Right lobe of liver (tissue), 4 donors: ENCODE results near the gene GALNT2.

ENCODE experiments used
- POLR2A ChIP-seq: fragments of 450-650 bp; IDR thresholded peaks from one replicate; pipeline ENCODE4 v1.6.1; 2017; ENCODE audit warnings: antibody characterized with exemption, mild to moderate bottlenecking
- TF ChIP-seq, protein P1 (sequence below), 4 donors: fragments of 200-600 bp in 3 of 4; fragments of 450-650 bp in 1 of 4; IDR thresholded peaks; one replicate each; pipeline versions ENCODE4 v1.5.1 to v1.8.0; 2016 to 2022; ENCODE audit warnings: antibody characterized with exemption in 4 of 4, mild to moderate bottlenecking in 2 of 4
- donor health status: DM: no; HTN: no; CAD: no.
- donor health status: DM: no; HTN: no; CAD: no.
- donor health status: DM: no; HTN: yes; CAD: no.

DNA sequence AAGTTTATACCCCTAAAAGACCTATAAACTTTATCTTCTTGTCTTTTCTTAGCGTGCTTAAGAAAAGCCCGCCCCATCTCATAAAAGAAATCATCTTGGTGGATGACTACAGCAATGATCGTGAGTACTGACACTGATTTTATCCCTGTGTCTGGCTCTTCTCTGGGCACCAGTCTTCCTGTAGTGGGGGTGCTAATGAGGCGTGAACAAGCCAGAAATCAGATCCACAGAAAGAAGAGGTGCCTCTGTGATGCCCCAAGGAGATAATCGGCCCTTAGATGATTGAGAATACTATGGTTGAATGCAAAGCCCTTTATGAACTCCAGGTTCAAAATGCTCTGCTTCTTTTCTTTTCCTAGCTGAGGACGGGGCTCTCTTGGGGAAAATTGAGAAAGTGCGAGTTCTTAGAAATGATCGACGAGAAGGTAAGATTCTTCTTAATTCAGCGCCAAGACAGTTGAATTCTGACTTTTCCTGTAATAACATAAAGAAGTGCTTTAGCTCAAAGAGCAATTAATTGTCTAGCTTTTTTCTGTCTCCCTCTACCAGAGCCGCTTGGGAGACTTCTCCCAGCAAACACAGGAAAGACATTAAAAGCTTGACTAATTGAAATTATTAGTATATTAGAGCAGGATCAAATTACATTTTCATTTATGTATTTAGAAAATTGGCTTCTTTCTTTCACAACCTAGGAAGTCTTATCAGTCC, 169.4 kb downstream of the GALNT2 start:
- TF ChIP-seq, protein P1, sequence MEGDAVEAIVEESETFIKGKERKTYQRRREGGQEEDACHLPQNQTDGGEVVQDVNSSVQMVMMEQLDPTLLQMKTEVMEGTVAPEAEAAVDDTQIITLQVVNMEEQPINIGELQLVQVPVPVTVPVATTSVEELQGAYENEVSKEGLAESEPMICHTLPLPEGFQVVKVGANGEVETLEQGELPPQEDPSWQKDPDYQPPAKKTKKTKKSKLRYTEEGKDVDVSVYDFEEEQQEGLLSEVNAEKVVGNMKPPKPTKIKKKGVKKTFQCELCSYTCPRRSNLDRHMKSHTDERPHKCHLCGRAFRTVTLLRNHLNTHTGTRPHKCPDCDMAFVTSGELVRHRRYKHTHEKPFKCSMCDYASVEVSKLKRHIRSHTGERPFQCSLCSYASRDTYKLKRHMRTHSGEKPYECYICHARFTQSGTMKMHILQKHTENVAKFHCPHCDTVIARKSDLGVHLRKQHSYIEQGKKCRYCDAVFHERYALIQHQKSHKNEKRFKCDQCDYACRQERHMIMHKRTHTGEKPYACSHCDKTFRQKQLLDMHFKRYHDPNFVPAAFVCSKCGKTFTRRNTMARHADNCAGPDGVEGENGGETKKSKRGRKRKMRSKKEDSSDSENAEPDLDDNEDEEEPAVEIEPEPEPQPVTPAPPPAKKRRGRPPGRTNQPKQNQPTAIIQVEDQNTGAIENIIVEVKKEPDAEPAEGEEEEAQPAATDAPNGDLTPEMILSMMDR (IDR thresholded peaks at IDR 0.05), result no peak
- no peak for TF ChIP-seq POLR2A
